Type B pancreatic cell (in vitro differentiated cells): ENCODE measurements around the gene INTS14. TPM values are rescaled to one million over a fixed set of nuclear protein-coding genes. Genes with fewer than 3 reads are reported as not detected.

ENCODE experiments used
- DNase-seq: peaks from one replicate; pipeline ENCODE4 v3.0.0; 2021; ENCODE audit warnings: mixed read lengths; ENCODE audit not compliant: unreplicated experiment; ENCODE audit errors: extremely low spot score
- H3K27ac Mint-ChIP-seq: 2 replicates; pipeline ENCODE4 v1.8.0; 2021; ENCODE audit warnings: mild to moderate bottlenecking, mixed read lengths
- H3K27me3 Mint-ChIP-seq: 2 replicates; pipeline ENCODE4 v1.8.0; 2021; ENCODE audit warnings: mixed read lengths
- H3K36me3 Mint-ChIP-seq: 2 replicates; pipeline ENCODE4 v1.8.0; 2021; ENCODE audit warnings: mixed read lengths
- H3K4me1 Mint-ChIP-seq: one replicate; pipeline ENCODE4 v1.8.0; 2021; ENCODE audit warnings: mixed read lengths; ENCODE audit not compliant: unreplicated experiment
- H3K4me3 Mint-ChIP-seq: 2 replicates; pipeline ENCODE4 v1.8.0; 2021; ENCODE audit warnings: mild to moderate bottlenecking, mixed read lengths
- H3K9me3 Mint-ChIP-seq: 2 replicates; pipeline ENCODE4 v1.8.0; 2021; ENCODE audit warnings: mixed read lengths
- total RNA-seq: library from RNA; stranded (reverse); gene quantifications from 2 replicates; pipeline ENCODE4 v1.2.1, GENCODE V29; 2021; ENCODE audit warnings: low replicate concordance
- TF ChIP-seq, protein P1 (sequence below): fragments of 200-600 bp; sonication (generic); conservative IDR thresholded peaks from 2 replicates; pipeline ENCODE4 v1.5.0; 2021; ENCODE audit warnings: antibody characterized with exemption, mild to moderate bottlenecking

INTS14 gene
- total RNA-seq, 1 donor from 2014 or later = 49.3 TPM

DNA sequence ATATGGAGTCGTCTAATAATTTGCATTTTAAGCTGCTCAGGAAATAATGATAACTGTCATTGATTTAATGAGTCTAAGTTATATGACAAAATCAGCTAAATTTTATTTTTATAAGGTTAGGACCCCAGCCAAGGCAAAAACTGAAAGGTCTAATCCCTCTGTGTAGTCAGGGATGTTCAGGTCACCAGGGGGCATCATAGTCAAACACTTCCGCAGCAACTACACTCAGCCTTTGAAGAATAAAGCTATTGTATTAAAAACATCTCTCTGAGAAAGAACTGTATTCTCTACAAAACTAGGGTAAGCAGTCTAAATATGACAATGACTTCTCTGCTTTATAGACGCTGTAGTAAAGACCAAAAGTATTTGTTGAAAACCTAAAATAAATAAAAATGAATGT, 15.0 kb downstream of the INTS14 start:
- no peak for DNase-seq
- TF ChIP-seq, protein P1, sequence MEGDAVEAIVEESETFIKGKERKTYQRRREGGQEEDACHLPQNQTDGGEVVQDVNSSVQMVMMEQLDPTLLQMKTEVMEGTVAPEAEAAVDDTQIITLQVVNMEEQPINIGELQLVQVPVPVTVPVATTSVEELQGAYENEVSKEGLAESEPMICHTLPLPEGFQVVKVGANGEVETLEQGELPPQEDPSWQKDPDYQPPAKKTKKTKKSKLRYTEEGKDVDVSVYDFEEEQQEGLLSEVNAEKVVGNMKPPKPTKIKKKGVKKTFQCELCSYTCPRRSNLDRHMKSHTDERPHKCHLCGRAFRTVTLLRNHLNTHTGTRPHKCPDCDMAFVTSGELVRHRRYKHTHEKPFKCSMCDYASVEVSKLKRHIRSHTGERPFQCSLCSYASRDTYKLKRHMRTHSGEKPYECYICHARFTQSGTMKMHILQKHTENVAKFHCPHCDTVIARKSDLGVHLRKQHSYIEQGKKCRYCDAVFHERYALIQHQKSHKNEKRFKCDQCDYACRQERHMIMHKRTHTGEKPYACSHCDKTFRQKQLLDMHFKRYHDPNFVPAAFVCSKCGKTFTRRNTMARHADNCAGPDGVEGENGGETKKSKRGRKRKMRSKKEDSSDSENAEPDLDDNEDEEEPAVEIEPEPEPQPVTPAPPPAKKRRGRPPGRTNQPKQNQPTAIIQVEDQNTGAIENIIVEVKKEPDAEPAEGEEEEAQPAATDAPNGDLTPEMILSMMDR = peak; percentile 71
- Mint-ChIP-seq H3K9me3 (no peaks in the 10 kb centered on the region), H3K4me1 (no peaks in the 10 kb centered on the region), H3K27ac (no peak overlapping the region), H3K4me3 (no peak overlapping the region), H3K27me3 (no peaks in the 10 kb centered on the region), H3K36me3 (peaks cover 8% of the 10 kb centered on the region)

DNA sequence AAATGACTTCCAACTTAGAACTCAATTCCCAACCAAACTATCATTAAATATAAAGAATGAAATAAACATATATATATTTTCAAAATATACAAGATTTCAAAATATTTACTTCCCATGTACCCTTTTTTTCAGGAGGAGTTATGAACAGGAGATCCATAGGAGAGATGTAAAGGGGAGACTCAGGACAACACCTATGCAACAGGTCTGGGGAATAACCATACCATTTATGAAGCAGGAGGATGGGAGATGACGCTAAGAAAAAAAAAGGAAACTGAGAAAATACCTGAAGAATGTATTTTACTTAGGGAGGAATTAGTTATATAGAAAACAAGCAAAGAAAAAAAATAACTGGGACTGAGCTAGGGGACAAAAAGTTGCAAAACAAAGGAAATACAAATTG, 23.8 kb downstream of the INTS14 start:
- H3K27ac Mint-ChIP-seq = no peak overlapping the region
- H3K4me3 Mint-ChIP-seq = no peak overlapping the region
- DNase-seq = no peak
- no peaks in the 10 kb centered on the region for H3K9me3 Mint-ChIP-seq
- TF ChIP-seq, protein P1 = no peak
- H3K36me3 Mint-ChIP-seq = peaks cover 41% of the 10 kb centered on the region
- peaks cover 16% of the 10 kb centered on the region for H3K4me1 Mint-ChIP-seq
- H3K27me3 Mint-ChIP-seq = no peaks in the 10 kb centered on the region

DNA sequence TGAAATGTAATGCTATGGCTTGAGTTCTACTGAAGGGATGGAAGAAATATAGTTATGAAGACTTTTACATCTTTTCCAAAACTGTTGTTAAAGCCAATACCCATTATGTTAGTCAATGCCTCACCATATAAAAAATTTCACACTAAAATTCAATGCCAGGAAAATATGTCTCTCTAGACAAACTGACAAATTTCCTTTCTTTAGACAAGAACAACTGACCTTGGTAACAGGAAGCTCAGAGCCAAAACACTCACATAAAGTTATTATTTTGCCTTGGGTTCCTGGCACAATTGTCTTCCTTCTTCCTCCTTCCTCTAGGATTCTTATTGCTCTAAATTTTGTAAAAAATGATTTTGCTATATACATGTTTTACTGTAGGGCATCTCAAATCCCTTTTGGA, 26.7 kb downstream of the INTS14 start:
- H3K27me3 Mint-ChIP-seq = no peaks in the 10 kb centered on the region
- H3K4me3 Mint-ChIP-seq = no peak overlapping the region
- TF ChIP-seq, protein P1 = no peak
- no peak for DNase-seq
- peak overlapping the region; percentile 70 for H3K27ac Mint-ChIP-seq
- no peaks in the 10 kb centered on the region for H3K9me3 Mint-ChIP-seq
- peaks cover 40% of the 10 kb centered on the region for H3K36me3 Mint-ChIP-seq
- peaks cover 29% of the 10 kb centered on the region for H3K4me1 Mint-ChIP-seq

DNA sequence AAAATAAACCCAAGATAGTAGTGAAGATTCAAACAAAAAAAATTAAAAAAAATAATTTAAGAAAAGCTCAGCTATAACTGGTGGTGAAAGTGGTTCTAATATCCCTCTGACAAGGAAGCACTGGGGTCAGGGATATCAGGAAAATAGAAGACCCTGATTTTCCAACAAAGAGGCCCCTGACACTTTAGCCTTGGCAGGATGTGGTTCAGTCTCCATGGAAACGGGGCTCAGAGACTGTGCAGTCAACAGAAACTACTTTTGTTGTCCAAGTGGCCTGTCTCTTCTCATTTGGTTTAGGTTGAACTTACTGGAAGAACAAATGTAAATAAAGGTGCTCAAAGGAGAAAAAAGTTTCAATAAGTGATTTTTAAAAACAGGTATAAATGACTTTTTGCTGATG, 27.2 kb downstream of the INTS14 start:
- H3K27ac Mint-ChIP-seq = peak overlapping the region; percentile 70
- H3K4me3 Mint-ChIP-seq = no peak overlapping the region
- TF ChIP-seq, protein P1 = no peak
- H3K36me3 Mint-ChIP-seq = peaks cover 40% of the 10 kb centered on the region
- no peaks in the 10 kb centered on the region for H3K27me3 Mint-ChIP-seq
- H3K9me3 Mint-ChIP-seq = no peaks in the 10 kb centered on the region
- DNase-seq = no peak
- H3K4me1 Mint-ChIP-seq = peaks cover 29% of the 10 kb centered on the region

DNA sequence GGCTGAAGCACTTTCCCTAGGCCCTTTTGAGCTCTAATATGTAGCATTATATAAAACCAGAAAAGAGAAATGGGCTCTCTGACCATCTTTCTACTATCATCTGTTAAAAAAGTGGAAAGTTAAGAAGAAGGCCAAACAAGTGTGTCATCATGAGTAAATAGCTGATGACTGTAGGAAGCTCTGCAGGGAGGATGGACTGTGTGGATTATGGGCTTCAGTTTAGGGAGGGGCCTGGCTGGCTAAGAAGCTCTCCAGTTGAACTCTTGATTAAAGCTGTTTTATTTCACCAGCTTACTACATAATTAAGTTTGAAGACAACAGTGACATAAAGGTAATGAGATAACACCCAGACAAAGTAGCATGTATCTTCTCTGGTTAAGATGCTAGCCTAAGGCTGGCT, 30.6 kb downstream of the INTS14 start:
- peak overlapping the region; percentile 18 for H3K27ac Mint-ChIP-seq
- no peak overlapping the region for H3K4me3 Mint-ChIP-seq
- DNase-seq = no peak
- no peaks in the 10 kb centered on the region for H3K27me3 Mint-ChIP-seq
- TF ChIP-seq, protein P1 = no peak
- H3K4me1 Mint-ChIP-seq = peaks cover 29% of the 10 kb centered on the region
- peaks cover 51% of the 10 kb centered on the region for H3K36me3 Mint-ChIP-seq
- H3K9me3 Mint-ChIP-seq = no peaks in the 10 kb centered on the region

DNA sequence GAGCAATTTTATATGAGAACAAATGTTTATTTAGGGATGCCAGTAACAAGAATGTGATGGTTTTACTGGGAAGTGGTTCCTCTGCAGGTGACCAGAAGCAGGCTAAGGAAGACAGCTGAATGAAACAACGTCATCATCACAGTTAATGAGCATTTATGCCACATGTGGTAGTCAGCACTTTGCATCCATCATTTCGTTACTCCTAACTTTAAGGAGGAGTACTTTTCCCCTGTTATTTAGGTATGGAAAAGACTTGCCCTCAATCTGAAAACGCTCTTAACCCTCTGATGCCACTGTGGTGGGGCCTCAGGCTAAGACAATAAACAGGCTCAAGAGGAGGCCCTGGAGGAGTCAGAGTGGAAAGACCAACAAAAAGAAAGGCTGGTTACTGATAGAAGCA, 31.2 kb downstream of the INTS14 start:
- DNase-seq = no peak
- H3K36me3 Mint-ChIP-seq = peaks cover 51% of the 10 kb centered on the region
- TF ChIP-seq, protein P1 = no peak
- H3K27ac Mint-ChIP-seq = peak overlapping the region; percentile 18
- H3K4me1 Mint-ChIP-seq = peaks cover 29% of the 10 kb centered on the region
- no peak overlapping the region for H3K4me3 Mint-ChIP-seq
- no peaks in the 10 kb centered on the region for H3K9me3 Mint-ChIP-seq
- no peaks in the 10 kb centered on the region for H3K27me3 Mint-ChIP-seq
